ENCODE measurements around the gene KRT37. TPM values are rescaled to one million over a fixed set of nuclear protein-coding genes. Genes with fewer than 3 reads are reported as not detected.
"Not testable (repeated sequence)": the region's sequence is repeated elsewhere in the genome, so short reads cannot be mapped to it uniquely, and the experiment has no call there.

Gene KRT37
- total RNA-seq, 1 donor from 2014 or later = not detected

- H3K36me3 Mint-ChIP-seq = no peaks in the 10 kb centered on the region
- H3K27ac Mint-ChIP-seq = no peak overlapping the region
- TF ChIP-seq CTCF (conservative IDR thresholded peaks at IDR 0.05) = no peak
- H3K27me3 Mint-ChIP-seq = no peaks in the 10 kb centered on the region
- DNase-seq (ENCODE audit: extremely low spot score, unreplicated experiment) = no peak
- peaks cover 5% of the 10 kb centered on the region for H3K4me1 Mint-ChIP-seq (ENCODE audit: unreplicated experiment)
- no peaks in the 10 kb centered on the region for H3K9me3 Mint-ChIP-seq
- H3K4me3 Mint-ChIP-seq = no peak overlapping the region
Observed at GRCh38 chr17:41396340-41396739, 28.0 kb downstream of the KRT37 start.

GRCh38 chr17:41395611-41396010, 28.8 kb downstream of the KRT37 start:
- Mint-ChIP-seq H3K36me3 (no peaks in the 10 kb centered on the region), H3K27me3 (no peaks in the 10 kb centered on the region), H3K4me3 (no peak overlapping the region), H3K4me1 (ENCODE audit: unreplicated experiment) (peaks cover 12% of the 10 kb centered on the region), H3K27ac (no peak overlapping the region), H3K9me3 (no peaks in the 10 kb centered on the region)
- DNase-seq (ENCODE audit: extremely low spot score, unreplicated experiment) = no peak
- TF ChIP-seq CTCF (conservative IDR thresholded peaks at IDR 0.05) = no peak

GRCh38 chr17:41395044-41395443, 29.3 kb downstream of the KRT37 start:
- peaks cover 14% of the 10 kb centered on the region for H3K4me1 Mint-ChIP-seq (ENCODE audit: unreplicated experiment)
- not testable (repeated sequence) for H3K27me3 Mint-ChIP-seq; H3K27ac Mint-ChIP-seq; H3K36me3 Mint-ChIP-seq; H3K9me3 Mint-ChIP-seq; DNase-seq (ENCODE audit: extremely low spot score, unreplicated experiment); H3K4me3 Mint-ChIP-seq

GRCh38 chr17:41394254-41394996, 30.0 kb downstream of the KRT37 start:
- Mint-ChIP-seq H3K27me3 (no peaks in the 10 kb centered on the region), H3K4me3 (no peak overlapping the region), H3K9me3 (no peaks in the 10 kb centered on the region), H3K4me1 (ENCODE audit: unreplicated experiment) (peaks cover 12% of the 10 kb centered on the region), H3K27ac (no peak overlapping the region), H3K36me3 (no peaks in the 10 kb centered on the region)
- no peak for TF ChIP-seq CTCF (conservative IDR thresholded peaks at IDR 0.05)
- no peak for DNase-seq (ENCODE audit: extremely low spot score, unreplicated experiment)

- DNase-seq (ENCODE audit: extremely low spot score, unreplicated experiment) = no peak
- no peak overlapping the region for H3K4me3 Mint-ChIP-seq
- no peak overlapping the region for H3K27ac Mint-ChIP-seq
- H3K4me1 Mint-ChIP-seq (ENCODE audit: unreplicated experiment) = peaks cover 12% of the 10 kb centered on the region
- TF ChIP-seq CTCF (conservative IDR thresholded peaks at IDR 0.05) = no peak
- no peaks in the 10 kb centered on the region for H3K36me3 Mint-ChIP-seq
- H3K9me3 Mint-ChIP-seq = no peaks in the 10 kb centered on the region
- H3K27me3 Mint-ChIP-seq = no peaks in the 10 kb centered on the region
Observed at GRCh38 chr17:41393826-41394225, 30.6 kb downstream of the KRT37 start.

GRCh38 chr17:41393294-41393693, 31.1 kb downstream of the KRT37 start:
- H3K27me3 Mint-ChIP-seq = no peaks in the 10 kb centered on the region
- TF ChIP-seq CTCF (conservative IDR thresholded peaks at IDR 0.05) = no peak
- no peaks in the 10 kb centered on the region for H3K36me3 Mint-ChIP-seq
- H3K4me3 Mint-ChIP-seq = no peak overlapping the region
- H3K4me1 Mint-ChIP-seq (ENCODE audit: unreplicated experiment) = peaks cover 12% of the 10 kb centered on the region
- no peak overlapping the region for H3K27ac Mint-ChIP-seq
- H3K9me3 Mint-ChIP-seq = no peaks in the 10 kb centered on the region
- no peak for DNase-seq (ENCODE audit: extremely low spot score, unreplicated experiment)

Measured in type B pancreatic cell (in vitro differentiated cells).